CD4-positive, alpha-beta T cell treated with Interferon gamma for 1 hour (primary cell): ENCODE measurements around the gene APPBP2.
"Not testable (repeated sequence)": the region's sequence is repeated elsewhere in the genome, so short reads cannot be mapped to it uniquely, and the experiment has no call there.

Experiments
- DNase-seq: peaks from one replicate; pipeline ENCODE4 v3.0.0-alpha.2; 2020

APPBP2 gene

GRCh38 chr17:60493847-60494321 lies 32.2 kb downstream of the APPBP2 start:
- DNase-seq, result no peak

GRCh38 chr17:60491771-60492170 lies 34.3 kb downstream of the APPBP2 start:
- DNase-seq, result no peak

GRCh38 chr17:60490594-60490993 lies 35.4 kb downstream of the APPBP2 start:
- DNase-seq, result not testable (repeated sequence)

GRCh38 chr17:60481604-60482003 lies 44.4 kb downstream of the APPBP2 start:
- DNase-seq, result no peak

- no peak for DNase-seq
Measured at GRCh38 chr17:60473788-60474187, 52.3 kb downstream of the APPBP2 start.

GRCh38 chr17:60472449-60472848 lies 53.6 kb downstream of the APPBP2 start:
- no peak for DNase-seq

- DNase-seq, result no peak
Measured at GRCh38 chr17:60471451-60471850, 54.6 kb downstream of the APPBP2 start.

GRCh38 chr17:60468371-60468770 lies 57.7 kb downstream of the APPBP2 start:
- no peak for DNase-seq

GRCh38 chr17:60464343-60464742 lies 61.7 kb downstream of the APPBP2 start:
- no peak for DNase-seq

- DNase-seq, result no peak
Measured at GRCh38 chr17:60463157-60463835, 62.7 kb downstream of the APPBP2 start.

- no peak for DNase-seq
Measured at GRCh38 chr17:60461584-60461983, 64.5 kb downstream of the APPBP2 start.

GRCh38 chr17:60457148-60457547 lies 68.9 kb downstream of the APPBP2 start:
- no peak for DNase-seq

GRCh38 chr17:60455378-60455777 lies 70.7 kb downstream of the APPBP2 start:
- no peak for DNase-seq

GRCh38 chr17:60451965-60452364 lies 74.1 kb downstream of the APPBP2 start:
- no peak for DNase-seq

GRCh38 chr17:60451071-60451470 lies 75.0 kb downstream of the APPBP2 start:
- DNase-seq, result no peak

- DNase-seq, result no peak
Measured at GRCh38 chr17:60447375-60447774, 78.7 kb downstream of the APPBP2 start.

GRCh38 chr17:60445144-60445543 lies 80.9 kb downstream of the APPBP2 start:
- DNase-seq, result no peak

- DNase-seq, result no peak
Measured at GRCh38 chr17:60443713-60444112, 82.3 kb downstream of the APPBP2 start.

GRCh38 chr17:60442271-60443173 lies 83.5 kb downstream of the APPBP2 start:
- DNase-seq, result no peak

- no peak for DNase-seq
Measured at GRCh38 chr17:60439501-60439900, 86.5 kb downstream of the APPBP2 start.

- DNase-seq, result no peak
Measured at GRCh38 chr17:60436676-60437075, 89.4 kb downstream of the APPBP2 start.

GRCh38 chr17:60435244-60436167 lies 90.5 kb downstream of the APPBP2 start:
- DNase-seq, result peak; percentile 43
